CD4-positive, alpha-beta T cell treated with Interleukin-15 for 4 hours (primary cell): ENCODE data around the gene SGCD.

Source experiments
- DNase-seq: peaks from one replicate; pipeline ENCODE4 v3.0.0-alpha.2; 2020; ENCODE audit warnings: low spot score

SGCD gene

DNA sequence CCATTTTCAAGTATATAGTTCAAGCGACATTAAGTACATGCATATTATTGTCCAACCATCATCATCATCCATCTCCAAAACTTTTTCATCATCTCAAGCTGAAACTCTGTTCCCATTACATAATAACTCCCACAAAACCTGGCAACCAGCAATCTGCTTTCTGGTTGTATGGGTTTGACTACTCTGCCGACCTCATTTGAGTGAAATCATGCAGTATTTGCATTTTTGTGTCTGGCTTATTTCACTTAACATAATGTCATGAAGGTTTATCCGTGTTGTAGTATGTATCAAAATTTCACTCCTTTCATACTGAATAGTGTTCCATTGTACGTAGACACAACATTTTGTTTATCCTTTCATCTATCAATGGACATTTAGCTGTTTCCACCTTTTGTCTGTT, 74.8 kb downstream of the SGCD start:
- DNase-seq, result no peak

DNA sequence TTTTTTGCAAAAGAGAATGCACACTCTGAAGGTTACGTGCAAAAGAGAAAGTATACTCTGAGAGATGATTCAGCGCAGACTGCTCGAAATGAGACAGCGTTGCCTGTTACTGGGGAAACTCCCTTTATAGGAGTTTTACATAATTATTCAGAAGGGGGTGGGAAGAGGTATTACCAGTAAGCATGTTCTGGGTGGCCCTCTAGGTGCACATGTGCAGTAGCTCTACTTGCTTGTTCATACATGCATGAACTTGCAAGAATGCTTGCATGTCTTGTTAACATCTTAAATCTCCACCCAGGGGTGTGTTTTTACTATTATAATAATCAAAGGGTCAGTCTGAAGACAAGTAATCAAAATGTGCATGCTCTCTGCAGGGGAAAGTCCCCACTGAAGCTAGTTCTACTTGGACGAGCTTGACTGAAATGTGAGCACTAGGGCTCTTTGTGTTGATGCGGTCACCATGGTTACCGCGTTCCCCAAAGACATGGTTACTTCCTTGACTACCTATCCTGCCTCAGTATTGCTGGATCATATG, 75.5 kb downstream of the SGCD start:
- DNase-seq, result peak; percentile 46

DNA sequence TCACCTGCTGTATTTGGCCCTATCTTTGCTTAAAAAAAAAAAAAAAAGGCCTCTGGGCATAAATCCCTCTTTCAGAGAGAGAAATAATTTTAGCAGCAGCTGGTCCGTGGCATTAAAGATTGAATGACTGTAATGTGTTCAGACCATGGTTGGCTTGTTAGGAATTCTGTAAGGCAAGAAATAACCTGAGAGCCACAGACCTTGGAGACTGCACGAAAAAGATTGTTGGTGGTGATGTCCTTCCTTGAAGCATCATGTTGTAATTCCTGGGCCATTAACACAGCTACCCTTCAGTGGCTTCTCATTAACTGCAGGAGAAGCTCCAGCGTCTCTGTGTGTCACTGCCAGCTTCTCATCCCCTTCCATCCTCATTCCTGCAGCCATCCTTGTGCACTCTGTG, 79.0 kb downstream of the SGCD start:
- DNase-seq, result no peak

DNA sequence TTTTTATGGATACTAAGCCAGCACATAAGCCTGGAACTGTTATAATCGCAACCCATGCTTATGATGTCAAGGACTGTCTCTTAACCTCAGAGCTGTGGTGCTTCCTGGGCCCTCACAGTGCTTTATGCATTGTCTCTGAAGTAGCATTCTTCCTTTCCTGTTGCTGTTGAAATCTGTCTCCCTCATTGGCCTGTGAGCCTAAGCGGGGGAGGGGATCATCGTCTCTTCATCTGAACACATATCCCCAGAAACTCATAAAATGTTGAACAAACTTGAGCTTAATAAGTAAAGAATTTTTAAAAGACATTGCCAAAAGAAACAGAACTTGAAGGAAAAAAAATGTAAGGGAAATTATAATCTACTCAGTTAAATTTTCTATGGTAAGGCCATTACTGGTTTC, 80.3 kb downstream of the SGCD start:
- no peak for DNase-seq

DNA sequence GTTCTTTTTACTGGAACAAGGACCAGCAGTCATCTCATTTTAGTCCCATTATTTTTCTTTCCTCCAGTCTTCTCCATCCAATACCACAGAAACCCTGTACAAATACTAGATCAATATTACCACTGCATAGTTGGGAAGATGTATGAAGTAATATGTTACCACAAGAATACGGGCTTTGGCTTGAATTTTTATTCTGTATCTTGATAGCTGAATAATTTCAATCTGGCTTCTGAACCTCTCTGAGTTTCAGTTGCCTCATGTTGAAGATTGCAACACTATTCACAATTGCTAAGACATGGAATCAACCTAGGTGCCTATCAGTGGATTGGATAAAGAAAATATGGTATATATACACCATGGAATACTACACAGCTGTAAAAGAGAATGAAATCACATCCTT, 82.9 kb downstream of the SGCD start:
- no peak for DNase-seq

DNA sequence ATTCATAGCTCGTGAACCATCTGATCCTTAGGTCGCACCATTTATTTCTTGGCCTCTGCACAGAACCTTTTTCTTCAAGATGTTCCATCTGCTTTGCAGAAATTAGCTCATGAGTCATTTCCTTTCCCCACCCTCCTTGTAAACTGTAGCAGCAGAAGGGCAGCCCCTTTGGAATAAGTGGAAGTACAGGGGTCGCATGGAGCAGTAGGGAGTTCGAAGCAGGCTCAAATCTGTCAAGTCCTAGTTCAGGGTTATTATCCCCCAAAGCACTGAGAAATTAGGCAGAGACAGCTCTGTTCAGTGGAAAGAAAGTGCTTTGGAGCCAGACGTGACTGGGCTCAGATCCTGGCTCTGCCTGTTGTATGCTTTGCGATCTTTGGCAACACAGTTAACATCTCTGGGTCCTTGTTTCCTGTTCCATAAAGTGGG, 84.2 kb downstream of the SGCD start:
- DNase-seq, result no peak

DNA sequence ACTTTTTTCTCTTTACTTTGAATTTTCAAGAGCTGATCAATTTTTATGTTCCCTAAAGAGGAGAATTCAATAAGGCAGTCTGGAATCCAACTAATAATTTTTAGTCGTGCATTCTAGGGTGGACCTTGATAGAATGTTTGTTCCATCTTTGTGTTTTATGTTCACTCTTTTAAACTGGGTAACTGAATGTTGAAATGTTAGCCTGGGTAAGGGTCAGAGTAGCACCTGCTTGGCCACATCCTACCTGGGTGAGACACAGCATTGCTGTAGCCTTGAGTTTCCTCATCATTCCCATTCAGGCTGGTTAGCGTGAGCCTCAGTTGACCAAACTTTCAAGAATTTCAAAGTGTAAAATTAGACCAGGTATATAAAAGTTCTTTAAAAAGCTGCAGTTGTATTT, 85.0 kb downstream of the SGCD start:
- no peak for DNase-seq

DNA sequence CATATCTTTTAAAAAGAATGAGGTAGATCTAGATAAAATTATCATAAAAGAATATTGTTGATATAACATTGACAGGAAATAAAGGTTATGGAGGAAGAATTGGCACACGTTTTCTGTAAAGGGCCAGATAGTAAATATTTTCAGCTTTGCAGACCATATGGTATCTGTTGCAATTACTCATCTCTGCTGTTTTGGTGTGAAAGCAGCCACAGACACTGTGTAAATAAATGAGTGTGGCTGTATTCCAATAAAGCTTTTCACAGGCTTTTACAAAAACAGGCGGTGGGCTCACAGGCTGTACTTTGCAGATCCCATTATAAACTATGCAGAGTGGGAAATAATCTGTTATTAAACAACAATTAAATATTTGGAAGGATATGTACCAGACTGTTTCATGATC, 87.4 kb downstream of the SGCD start:
- no peak for DNase-seq

DNA sequence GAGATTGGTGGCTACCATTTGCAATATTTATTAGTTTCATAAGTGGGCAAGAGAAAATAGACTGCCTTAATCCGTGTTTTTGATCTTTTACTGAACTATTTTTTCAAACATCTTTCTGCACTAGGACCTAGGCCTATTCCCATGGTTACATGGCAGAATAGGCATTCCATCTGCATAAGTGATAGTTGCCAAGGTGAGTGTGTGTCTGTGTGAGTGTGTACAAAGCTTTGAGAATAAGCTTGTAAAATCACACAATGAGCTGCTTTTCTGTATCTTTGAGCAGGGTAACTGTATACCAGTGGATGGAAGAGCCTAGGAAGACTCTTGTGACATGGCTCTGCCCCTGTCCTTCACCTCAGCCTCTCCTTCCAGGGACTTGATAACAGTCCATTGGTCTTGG, 92.7 kb downstream of the SGCD start:
- no peak for DNase-seq

DNA sequence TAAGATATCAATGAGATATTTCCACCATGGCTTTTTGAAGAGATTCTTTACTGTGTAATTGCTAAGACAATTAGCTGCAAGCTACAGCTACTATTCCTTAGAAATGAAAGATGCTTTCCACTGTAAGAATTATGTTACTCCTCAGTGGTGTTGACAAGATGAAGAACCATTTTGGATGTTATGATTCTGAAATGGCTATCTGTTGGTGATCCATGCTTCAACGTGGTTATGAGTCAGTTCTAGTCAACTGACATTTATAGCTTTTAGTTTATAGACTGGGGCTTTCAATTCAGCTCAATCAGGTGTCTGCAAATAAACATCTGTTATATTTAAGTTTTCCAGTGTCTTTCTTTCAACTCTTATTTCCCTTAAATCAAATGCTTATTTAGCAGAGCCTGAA, 93.7 kb downstream of the SGCD start:
- DNase-seq, result no peak

DNA sequence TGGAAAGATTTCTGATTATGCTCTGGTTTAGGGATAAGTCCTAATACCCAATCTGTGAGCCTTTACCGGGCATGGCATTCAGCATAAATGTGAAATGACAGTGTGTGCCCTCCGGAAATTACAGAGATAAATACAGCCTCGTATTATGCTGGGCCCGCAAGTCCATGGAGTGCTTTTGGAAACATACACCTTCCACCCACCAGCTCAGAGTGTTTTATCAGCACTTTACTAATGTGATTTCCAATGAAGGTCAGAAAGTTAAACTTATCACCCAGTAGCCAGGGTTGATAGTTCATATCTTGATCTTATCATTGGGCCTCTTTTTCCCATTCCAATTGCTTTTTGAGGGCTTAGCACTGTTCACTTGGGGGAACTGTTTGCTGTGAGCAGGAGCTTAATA, 94.8 kb downstream of the SGCD start:
- DNase-seq, result no peak

DNA sequence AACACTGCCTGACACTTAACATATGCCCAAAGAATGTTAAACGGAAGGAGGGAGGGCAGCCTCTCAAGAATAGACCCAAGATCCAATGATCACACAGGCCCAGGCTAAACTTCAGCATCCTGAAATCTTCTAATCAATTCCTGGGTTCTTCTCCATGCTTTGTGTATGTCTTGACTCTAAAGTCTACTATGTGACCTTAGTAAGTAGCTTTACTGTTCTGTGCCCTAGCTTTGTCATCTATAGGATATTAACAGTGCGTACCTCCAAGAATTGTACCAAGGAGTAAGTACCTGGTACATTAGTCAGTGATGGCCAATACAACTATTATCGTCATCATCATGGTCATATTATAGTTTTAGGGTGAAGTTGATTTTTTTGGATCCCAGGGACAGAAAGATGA, 96.6 kb downstream of the SGCD start:
- DNase-seq, result no peak

DNA sequence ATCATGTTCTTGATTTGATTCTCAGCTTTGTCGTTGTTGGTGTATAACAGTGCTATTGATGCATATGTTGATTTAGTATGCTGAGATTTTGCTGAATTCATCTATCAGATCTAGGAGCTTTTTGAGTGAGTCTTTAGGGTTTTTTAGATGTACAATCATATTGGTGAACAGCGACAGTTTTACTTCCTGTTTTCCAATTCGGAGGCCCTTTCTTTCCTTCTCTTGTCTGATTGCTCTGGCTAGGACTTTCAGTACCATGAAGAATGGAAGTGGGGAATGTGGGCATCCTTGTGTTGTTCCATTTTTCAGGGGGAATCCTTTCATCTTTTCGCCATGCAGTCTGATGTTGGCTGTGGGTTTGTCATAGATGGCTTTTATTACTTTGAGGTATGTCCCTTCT, 100.4 kb downstream of the SGCD start:
- no peak for DNase-seq

DNA sequence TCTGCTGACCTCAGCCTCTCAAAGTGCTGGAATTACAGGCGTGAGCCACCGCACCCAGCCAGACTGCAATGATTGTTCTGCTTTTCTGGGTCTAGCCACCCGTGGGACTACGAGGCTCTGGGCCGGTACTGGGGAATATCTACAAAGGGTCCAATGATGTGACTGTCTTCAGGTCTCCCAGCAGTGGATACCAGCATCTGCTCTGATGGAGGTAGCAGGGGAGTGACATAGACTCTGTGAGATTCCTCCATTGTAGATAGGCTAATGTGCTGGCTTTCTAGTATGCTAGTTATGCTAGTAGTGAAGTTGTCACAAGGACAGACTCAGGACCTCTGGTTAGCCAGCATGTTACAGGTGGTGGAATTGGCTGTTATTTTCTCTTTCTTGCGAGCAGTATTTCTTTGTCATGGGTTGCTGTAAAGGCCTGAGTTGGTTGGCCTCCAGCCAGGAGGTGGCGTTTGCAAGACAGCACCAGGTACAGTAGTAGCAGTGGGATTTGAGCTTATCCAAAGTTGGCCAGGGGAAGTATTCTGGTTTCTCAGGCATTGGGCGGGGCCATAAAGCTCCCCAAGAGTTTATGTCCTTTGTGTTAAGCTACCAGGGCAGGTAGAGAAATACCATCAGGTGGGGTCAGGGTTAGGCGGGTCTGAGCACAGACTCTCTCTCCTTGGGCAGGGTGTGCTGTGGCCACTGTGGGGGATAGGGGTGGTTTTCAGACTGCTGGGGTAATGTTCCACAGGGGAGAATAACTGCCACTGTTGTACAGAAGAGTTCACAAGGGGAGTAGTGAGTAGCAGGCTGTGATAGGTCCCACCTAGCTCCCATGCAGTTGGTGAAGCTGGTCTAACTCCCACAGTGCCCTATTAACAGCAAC, 105.2 kb downstream of the SGCD start:
- DNase-seq, result no peak

DNA sequence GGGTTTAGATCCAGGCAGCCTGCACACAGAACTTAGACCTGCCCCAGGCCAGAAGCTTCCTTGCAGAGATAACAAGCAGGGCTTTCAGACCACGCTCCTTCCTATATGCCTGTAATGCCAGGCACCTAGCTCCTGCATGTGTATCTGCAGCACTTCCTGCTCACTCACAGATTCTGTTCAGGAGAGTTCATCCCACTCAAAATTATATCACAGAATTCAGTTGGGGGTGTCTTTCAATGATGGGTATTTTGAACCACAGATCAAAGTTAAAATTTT, 105.8 kb downstream of the SGCD start:
- no peak for DNase-seq

DNA sequence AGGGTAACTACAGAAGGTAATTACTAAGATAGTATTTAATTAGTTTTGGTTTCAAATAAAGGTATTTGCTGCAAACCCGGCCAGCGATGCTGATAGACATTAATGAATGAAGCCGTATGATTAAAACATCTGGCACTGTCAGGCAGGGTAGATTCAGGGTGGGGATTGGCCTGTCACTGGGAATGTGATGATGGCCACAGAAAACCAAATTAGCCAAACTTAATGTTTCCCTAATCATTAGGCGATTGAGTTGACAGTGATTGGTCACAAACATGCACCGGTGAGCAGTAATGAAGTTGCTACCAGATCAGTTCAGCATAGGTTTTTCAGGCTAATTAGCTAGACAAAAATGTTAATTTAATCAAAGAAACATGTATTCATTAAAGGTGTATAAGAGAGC, 107.5 kb downstream of the SGCD start:
- no peak for DNase-seq

DNA sequence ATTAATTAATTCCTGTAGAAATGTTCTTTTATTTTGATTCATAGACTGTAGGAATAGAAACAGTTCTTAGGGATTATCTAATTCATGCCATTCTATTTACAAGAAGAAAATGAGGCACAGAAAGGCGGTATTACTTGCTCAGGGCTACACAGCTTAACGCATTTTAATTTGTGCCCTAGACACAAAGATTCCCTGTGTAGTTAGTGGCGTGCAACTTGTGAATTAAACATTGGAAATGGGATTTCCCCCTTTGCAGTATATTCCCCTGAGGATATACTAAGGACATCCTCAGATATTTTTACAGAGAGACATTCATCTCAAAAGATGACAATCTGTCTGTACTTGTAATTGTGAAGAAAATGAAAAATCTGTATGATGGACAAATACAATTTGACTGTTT, 108.1 kb downstream of the SGCD start:
- DNase-seq, result no peak

DNA sequence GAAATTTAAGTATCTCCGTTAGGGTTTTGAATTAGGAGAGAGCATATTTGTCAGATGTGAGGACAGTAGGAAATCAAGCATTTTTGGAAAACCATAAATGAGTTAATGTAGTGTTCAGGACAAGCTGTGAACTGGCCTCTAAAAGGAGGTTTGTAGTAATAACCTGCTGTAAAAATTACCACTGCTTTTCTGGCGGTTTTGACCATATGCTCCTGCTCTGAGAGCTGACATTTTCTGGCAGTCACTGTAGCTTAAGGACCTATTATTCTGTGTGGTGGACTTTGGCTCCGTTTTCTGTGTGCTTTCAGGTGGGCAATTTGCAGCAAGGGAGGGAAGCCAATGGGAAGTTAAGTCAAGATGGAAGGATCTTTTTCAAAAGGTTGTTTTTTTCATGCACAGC, 111.1 kb downstream of the SGCD start:
- DNase-seq, result no peak

DNA sequence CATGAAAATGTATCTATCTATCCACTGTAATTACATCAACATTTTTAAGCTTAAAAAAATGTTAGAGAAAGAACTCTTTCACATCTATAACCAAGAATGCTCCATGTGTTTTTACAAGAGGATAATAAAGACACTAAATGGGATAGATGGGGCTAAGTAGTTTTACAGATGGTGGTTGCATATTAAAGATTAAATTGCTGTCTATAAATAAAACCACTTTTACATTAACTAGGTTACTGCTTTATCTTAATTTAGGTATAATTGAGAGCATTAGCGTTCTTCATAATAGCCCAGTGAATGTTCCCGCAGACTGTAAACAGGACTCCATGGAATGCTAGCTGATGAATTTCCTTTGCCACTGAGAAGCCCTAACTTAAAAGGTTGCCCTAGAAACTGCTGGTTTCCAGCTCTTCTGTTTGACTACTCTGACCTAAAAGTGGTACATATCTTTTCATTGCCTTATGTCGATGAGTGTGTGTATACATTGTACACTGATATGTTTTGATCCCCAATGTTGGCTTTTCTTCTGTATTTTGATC, 117.9 kb downstream of the SGCD start:
- DNase-seq, result no peak

DNA sequence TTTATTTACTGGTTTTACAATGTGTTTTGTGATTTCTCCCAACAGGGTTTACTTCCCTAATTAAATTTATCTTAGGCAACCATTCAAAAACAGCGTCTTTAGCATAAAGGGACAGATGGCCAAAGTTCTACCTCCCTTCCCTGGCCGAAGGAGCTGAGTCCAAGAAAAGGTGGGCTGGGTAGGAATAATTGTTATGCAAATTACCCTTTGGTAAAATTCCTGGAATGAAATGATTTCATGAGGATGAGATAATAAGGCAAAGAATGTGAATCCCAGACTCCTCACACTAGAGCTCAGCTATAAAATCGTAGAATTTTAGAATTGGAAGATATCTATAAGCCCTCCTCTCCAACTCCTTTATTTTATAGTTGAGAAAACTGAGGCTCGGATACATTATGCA, 119.6 kb downstream of the SGCD start:
- no peak for DNase-seq

DNA sequence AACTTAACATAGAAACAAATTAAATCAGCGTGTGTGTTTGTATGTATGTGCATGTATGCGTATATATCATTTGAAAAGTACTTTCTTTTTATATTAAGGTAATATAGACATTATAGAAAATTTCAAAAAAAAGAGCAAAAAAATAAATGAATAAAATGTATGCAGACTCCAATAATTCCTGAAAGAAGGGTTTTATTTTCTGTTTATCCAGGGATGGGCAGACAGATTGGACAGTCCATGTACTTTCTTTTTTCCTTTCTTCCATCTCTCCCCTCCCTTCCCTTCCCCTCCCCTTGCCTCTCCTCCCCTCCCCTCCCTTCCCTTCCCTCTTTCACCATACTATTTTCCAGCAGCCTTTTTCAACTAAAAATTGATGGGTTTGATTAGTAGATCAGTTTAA, 123.8 kb downstream of the SGCD start:
- no peak for DNase-seq

DNA sequence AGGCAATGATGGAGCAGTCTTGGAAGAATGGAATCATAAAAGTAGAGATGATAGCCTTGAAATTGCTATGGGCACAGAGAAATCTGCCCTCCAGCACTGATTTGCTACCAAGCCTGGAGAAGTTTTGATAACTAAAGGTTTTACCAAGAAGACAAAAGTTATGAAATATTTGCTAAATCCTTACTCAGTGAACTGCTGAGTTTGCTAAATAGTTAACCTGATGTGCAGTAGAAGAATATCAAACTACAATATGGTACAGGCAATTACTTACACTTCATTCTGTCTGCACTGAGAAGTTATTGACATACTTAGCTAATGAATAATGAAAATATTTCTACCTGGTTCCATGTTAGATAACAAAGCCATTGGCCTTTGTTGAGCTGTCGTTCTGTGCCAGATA, 124.5 kb downstream of the SGCD start:
- DNase-seq, result no peak

DNA sequence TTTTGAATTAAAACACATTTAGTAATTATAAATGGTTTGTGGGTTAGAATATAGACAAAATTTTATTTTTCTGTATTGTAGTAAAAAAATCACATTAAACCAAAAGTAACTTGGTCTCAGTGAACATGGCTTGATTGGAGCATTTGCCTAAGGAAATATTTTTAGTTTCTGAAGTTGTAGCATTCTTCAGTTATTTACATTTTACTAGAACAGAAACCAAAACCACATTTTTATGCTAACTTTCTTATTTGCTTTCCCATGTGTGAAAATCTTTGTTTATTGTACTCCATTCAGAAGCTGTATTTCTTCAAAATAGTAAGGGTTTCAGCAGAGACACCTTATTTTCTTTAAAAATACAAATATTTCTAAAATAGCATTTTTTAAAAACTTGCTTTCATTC, 129.9 kb downstream of the SGCD start:
- no peak for DNase-seq

DNA sequence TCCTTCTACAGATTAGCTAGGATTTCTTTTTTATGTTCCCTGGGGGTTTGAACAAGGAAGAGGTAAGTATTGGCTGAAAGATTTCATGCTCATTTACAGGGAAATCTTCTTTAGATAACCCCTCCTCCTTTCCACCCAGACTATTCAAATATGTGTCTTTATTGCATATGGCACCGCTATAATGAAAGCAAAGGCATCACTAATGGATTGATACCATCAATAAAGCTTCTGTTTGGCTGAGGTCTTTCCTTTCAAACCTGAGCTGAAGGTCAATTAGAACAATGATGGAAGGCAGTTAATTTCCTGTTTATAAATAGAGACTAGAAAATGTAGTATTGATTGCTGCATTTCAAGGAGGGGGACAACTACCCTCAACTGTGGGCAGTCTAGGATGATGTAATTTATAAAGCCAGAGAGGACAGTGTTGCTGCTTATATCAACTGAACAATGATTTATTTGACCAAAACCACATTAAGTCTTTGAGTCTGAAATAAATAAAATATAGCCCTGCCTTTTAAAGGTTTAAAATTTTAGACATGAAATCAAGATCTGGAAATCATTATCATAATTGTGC, 132.9 kb downstream of the SGCD start:
- DNase-seq, result no peak
